Anterior cingulate cortex (tissue), 58 donors: ENCODE data around the gene MOB2.

Experiments used
- DNase-seq, 58 donors: peaks; one replicate each; lab custom pipeline; 2025; lab: John Stamatoyannopoulos, UW

Gene MOB2

GRCh38 chr11:1486054-1486825 is at the start of gene MOB2:
Gene MOB2 (minus strand): TSS chr11:1486779. CDS start chr11:1486556, 223 bp downstream.
- DNase-seq = peak in 18 of 58 donors; percentile 32 to 76 (median 53)

GRCh38 chr11:1534682-1535081 is 48.1 kb upstream of the MOB2 start:
- peak in 1 of 58 donors; percentile 39 for DNase-seq

- DNase-seq = no peak
Observed at GRCh38 chr11:1534171-1534570, 47.6 kb upstream of the MOB2 start.

- no peak for DNase-seq
Observed at GRCh38 chr11:1533342-1533725, 46.8 kb upstream of the MOB2 start.

GRCh38 chr11:1532606-1533341 is 46.2 kb upstream of the MOB2 start:
- DNase-seq = no peak

GRCh38 chr11:1532014-1532586 is 45.5 kb upstream of the MOB2 start:
- DNase-seq = peak in 53 of 58 donors; percentile 15 to 83 (median 53)

- no peak for DNase-seq
Observed at GRCh38 chr11:1531449-1532013, 45.0 kb upstream of the MOB2 start.

GRCh38 chr11:1530686-1531448 is 44.3 kb upstream of the MOB2 start:
- no peak for DNase-seq

GRCh38 chr11:1529774-1530173 is 43.2 kb upstream of the MOB2 start:
- no peak for DNase-seq

GRCh38 chr11:1529286-1529685 is 42.7 kb upstream of the MOB2 start:
- no peak for DNase-seq

- no peak for DNase-seq
Observed at GRCh38 chr11:1528710-1529109, 42.1 kb upstream of the MOB2 start.

GRCh38 chr11:1526785-1527184 is 40.2 kb upstream of the MOB2 start:
- DNase-seq = no peak

- DNase-seq = no peak
Observed at GRCh38 chr11:1523779-1524178, 37.2 kb upstream of the MOB2 start.

GRCh38 chr11:1523077-1523476 is 36.5 kb upstream of the MOB2 start:
- no peak for DNase-seq

- DNase-seq = no peak
Observed at GRCh38 chr11:1522081-1522424, 35.5 kb upstream of the MOB2 start.

- no peak for DNase-seq
Observed at GRCh38 chr11:1521382-1522080, 35.0 kb upstream of the MOB2 start.

- DNase-seq = no peak
Observed at GRCh38 chr11:1520663-1521267, 34.2 kb upstream of the MOB2 start.

GRCh38 chr11:1520209-1520662 is 33.7 kb upstream of the MOB2 start:
- no peak for DNase-seq
